SH-SY5Y (cell line): Measurements from ENCODE around the gene MYD88.

ENCODE experiments used
- GATA2 ChIP-seq: IDR thresholded peaks from 2 replicates; pipeline ENCODE4 v1.6.1; 2011; ENCODE audit warnings: mild to moderate bottlenecking, low read depth, low read length
- GATA3 ChIP-seq: IDR thresholded peaks from 2 replicates; pipeline ENCODE4 v1.6.1; 2011; ENCODE audit warnings: low read depth, mild to moderate bottlenecking, low read length, moderate library complexity

Gene MYD88

DNA sequence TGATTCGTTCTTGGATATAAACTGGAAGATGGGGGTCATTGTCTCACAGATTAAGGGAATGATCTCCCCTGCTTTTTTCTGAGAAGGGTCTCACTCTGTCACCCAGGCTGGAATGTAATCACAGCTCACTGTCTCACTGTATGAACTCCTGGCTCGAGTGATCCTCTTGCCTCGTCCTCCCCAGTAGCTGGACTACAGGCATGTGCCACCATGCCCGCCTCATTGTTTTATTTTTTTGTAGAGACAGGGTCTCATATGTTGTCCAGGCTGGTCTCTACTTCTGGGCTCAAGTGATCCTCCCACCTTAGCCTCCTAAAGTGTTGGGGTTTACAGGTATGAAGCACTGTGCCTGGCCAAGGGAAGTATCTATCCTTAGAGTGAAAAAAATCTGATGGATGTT lies 32.3 kb downstream of the MYD88 start:
- no peak for TF ChIP-seq GATA3
- TF ChIP-seq GATA2 = no peak

DNA sequence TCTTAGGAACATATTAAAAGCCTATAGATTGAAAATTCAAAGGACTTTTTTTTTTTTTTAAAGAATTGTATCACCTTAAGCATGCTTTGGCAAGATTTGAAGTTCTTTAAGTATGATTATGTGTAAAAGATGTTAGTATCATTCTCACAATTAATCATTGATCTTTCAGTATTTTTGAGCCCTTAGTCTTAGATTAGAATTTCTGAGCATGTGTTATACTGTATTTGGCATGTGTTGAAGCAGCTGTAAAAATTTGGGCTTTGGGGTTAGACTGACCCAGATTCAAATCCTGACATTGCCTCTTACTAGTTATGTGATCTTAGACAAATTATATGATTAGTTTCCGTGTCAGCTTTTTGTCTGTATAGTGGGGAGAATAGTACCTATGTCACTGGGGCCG lies 33.2 kb downstream of the MYD88 start:
- TF ChIP-seq GATA2 (no peak), GATA3 (no peak)

DNA sequence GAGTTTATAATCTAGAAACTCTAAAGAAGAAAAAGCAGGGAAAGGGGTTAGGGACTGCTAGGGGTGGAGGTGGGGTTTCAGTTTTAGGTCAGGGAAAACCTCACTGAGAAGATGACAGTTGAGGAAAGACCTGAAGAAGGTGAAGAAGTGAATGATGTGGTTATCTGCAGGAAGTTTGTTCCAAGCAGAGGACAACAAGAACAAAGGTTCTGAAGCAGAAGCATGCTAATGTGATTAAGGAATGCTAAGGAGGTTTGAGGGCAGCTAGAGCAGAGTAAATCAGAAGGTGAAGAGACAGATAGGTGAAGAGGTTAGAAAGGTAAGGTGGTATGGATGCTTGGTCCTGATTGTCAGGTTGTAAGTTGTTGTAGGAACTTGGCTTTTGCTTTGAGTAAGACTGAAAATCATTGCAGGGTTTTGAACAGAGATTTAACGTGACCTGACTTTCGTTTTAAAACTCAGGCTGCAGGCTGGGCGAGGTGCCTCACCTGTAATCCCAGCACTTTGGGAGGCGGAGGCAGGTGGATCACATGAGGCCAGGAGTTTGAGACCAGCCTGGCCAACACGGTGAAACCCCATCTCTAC lies 35.5 kb downstream of the MYD88 start:
- TF ChIP-seq GATA3 (no peak), GATA2 (no peak)

DNA sequence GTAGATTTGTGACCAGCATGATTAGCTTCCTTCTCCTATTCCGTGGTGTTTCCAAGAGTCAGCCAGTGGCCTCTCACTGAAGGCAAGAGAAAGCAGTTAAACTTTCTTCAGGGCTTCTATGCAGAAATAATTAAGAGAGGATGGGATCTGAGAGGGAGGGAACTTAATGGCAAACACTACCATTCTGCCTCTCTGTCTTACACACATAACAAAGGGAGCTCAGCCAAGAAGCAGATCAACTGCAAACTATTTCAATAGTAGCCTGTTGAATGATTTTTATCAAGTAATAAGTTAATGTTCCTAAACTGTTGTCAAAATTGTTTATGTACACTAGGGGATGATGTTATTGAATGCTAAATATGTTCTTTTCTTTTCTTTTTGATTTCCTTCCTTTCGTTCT lies 38.7 kb downstream of the MYD88 start:
- TF ChIP-seq GATA2 (no peak), GATA3 (no peak)

DNA sequence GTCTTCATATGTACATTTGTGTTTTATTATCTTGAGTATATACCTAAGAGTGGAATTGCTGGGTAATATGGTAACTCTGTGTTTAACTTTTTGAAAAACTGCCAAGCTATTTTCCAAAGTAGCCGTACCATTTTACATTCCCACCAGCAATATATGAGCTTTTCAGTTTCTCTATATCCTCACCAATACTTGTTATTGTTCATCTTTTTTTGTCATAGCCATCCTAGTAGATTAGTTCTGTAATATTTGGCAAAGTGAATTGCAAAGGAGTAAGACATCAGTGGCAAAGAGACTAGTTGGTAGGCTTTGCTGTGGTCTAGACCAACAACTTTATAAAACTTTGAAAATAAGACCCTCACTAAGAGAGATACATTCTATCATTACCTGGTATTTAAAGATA lies 48.3 kb downstream of the MYD88 start:
- no peak for TF ChIP-seq GATA2
- TF ChIP-seq GATA3 = no peak

DNA sequence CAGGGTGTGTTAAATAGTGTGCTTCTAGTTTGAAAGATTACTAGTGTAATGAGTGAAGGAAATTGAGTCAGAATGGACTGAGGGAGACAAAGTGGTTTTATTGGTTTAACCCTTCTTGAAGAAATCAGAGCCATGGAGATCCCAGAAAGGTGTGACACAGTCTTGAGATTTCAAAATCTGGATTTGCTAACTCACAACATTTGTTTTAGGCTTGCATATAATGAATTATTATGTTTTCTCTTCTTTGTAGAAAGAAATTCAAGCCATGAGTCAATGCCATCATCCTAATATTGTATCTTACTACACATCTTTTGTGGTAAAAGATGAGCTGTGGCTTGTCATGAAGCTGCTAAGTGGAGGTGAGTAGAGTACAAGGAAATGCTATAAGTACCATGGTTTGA lies 52.0 kb downstream of the MYD88 start:
- TF ChIP-seq GATA2 (no peak), GATA3 (no peak)
